GM12865 (cell line): Measurements from ENCODE around the gene TOMM34.

Source experiments
- DNase-seq: peaks from one replicate; pipeline ENCODE4 v3.0.0; 2010; ENCODE audit warnings: low read depth
- H3K4me3 ChIP-seq: 2 replicates; pipeline ENCODE4 v1.5.1; 2011; ENCODE audit warnings: mild to moderate bottlenecking, low read depth, low read length, control low read depth
- CTCF ChIP-seq: IDR thresholded peaks from 2 replicates; pipeline ENCODE4 v1.5.1; 2011; ENCODE audit warnings: low read length, control low read depth, low read depth, inconsistent platforms; ENCODE audit not compliant: insufficient read depth; ENCODE audit errors: missing control alignments

Gene TOMM34

GRCh38 chr20:44990425-44990824, 30.2 kb upstream of the TOMM34 start:
- peak overlapping the region; percentile 48 for H3K4me3 ChIP-seq
- no peak for TF ChIP-seq CTCF
- DNase-seq: peak; percentile 54

GRCh38 chr20:44988631-44989171, 28.5 kb upstream of the TOMM34 start:
- no peak for TF ChIP-seq CTCF
- H3K4me3 ChIP-seq: no peak overlapping the region
- DNase-seq: no peak

GRCh38 chr20:44983093-44983674, 23.0 kb upstream of the TOMM34 start:
- no peak for TF ChIP-seq CTCF
- DNase-seq: no peak
- H3K4me3 ChIP-seq: no peak overlapping the region

GRCh38 chr20:44981736-44982406, 21.7 kb upstream of the TOMM34 start:
- no peak for TF ChIP-seq CTCF
- no peak for DNase-seq
- H3K4me3 ChIP-seq: no peak overlapping the region

GRCh38 chr20:44979090-44979621, 19.0 kb upstream of the TOMM34 start:
- peak; percentile 85 for DNase-seq
- H3K4me3 ChIP-seq: peak overlapping the region; percentile 32
- no peak for TF ChIP-seq CTCF

GRCh38 chr20:44976698-44977097, 16.5 kb upstream of the TOMM34 start:
- H3K4me3 ChIP-seq: no peak overlapping the region
- no peak for TF ChIP-seq CTCF
- no peak for DNase-seq
